ENCODE measurements around the gene BRD7.
A peak's percentile ranks its signal among the peaks of the same experiment; 100 is the strongest.

Gene BRD7

GRCh38 chr16:50270510-50271147 is 98.2 kb downstream of the BRD7 start:
- no peak for DNase-seq

GRCh38 chr16:50269769-50270509 is 98.8 kb downstream of the BRD7 start:
- no peak for DNase-seq

- DNase-seq: no peak
These were observed 99.6 kb downstream of the BRD7 start for GRCh38 chr16:50269061-50269705.

- no peak for DNase-seq
These were observed 100.4 kb downstream of the BRD7 start for GRCh38 chr16:50268352-50268751.

- DNase-seq: no peak
These were observed 101.1 kb downstream of the BRD7 start for GRCh38 chr16:50267651-50268050.

- DNase-seq: no peak
These were observed 101.6 kb downstream of the BRD7 start for GRCh38 chr16:50267151-50267631.

GRCh38 chr16:50266337-50267091 is 102.3 kb downstream of the BRD7 start, which contains the start of gene ADCY7:
TSS of gene ADCY7 (plus strand) at chr16:50266551. CDS start at chr16:50288180, 21,629 bp downstream.
- DNase-seq: peak; percentile 90
